ENCODE results near the gene CKM. TPM values are rescaled to one million over a fixed set of nuclear protein-coding genes. Genes with fewer than 3 reads are reported as not detected.

CKM gene
- polyA plus RNA-seq, 1 donor = 4.9 TPM

Other genes with a start within 250 kb of the CKM start
- gene ZNF296, start 246.4 kb downstream of the CKM start, polyA plus RNA-seq = 6.6 TPM
- 23.5 TPM for gene GEMIN7, start 243.6 kb downstream of the CKM start, polyA plus RNA-seq
- 40.3 TPM for gene PPP1R37, start 229.7 kb downstream of the CKM start, polyA plus RNA-seq
- 0.15 TPM for gene NKPD1, start 161.9 kb downstream of the CKM start, polyA plus RNA-seq
- 50.2 TPM for gene TRAPPC6A, start 144.6 kb downstream of the CKM start, polyA plus RNA-seq
- 12.1 TPM for gene BLOC1S3, start 144.1 kb downstream of the CKM start, polyA plus RNA-seq
- gene EXOC3L2, start 77.5 kb downstream of the CKM start, polyA plus RNA-seq = 1.7 TPM
- gene MARK4, start 71.6 kb downstream of the CKM start, polyA plus RNA-seq = 17.6 TPM
- gene KLC3, start 17.9 kb upstream of the CKM start, polyA plus RNA-seq = 0.04 TPM
- gene ERCC2, start 47.7 kb upstream of the CKM start, polyA plus RNA-seq = 18.2 TPM
- gene PPP1R13L, start 82.2 kb upstream of the CKM start, polyA plus RNA-seq = 11.0 TPM
- gene POLR1G, start 83.8 kb upstream of the CKM start, polyA plus RNA-seq = 4.1 TPM
- gene ERCC1, start 101.0 kb upstream of the CKM start, polyA plus RNA-seq = 66.3 TPM
- gene FOSB, start 145.1 kb upstream of the CKM start, polyA plus RNA-seq = 250 TPM
- 6.9 TPM for gene RTN2, start 174.2 kb upstream of the CKM start, polyA plus RNA-seq
- gene PPM1N, start 175.6 kb upstream of the CKM start, polyA plus RNA-seq = 1.0 TPM
- 60.4 TPM for gene VASP, start 184.6 kb upstream of the CKM start, polyA plus RNA-seq

All from large intestine (tissue), 1 donor.